NCI-H446 treated with DMSO at 0.1 percent for 48 hours (cell line): ENCODE results near the gene CBX2.
"Not testable (repeated sequence)": the region's sequence is repeated elsewhere in the genome, so short reads cannot be mapped to it uniquely, and the experiment has no call there.

Experiments
- DNase-seq: peaks from one replicate; lab custom pipeline; 2025; lab: John Stamatoyannopoulos, UW

The CBX2 gene

DNA sequence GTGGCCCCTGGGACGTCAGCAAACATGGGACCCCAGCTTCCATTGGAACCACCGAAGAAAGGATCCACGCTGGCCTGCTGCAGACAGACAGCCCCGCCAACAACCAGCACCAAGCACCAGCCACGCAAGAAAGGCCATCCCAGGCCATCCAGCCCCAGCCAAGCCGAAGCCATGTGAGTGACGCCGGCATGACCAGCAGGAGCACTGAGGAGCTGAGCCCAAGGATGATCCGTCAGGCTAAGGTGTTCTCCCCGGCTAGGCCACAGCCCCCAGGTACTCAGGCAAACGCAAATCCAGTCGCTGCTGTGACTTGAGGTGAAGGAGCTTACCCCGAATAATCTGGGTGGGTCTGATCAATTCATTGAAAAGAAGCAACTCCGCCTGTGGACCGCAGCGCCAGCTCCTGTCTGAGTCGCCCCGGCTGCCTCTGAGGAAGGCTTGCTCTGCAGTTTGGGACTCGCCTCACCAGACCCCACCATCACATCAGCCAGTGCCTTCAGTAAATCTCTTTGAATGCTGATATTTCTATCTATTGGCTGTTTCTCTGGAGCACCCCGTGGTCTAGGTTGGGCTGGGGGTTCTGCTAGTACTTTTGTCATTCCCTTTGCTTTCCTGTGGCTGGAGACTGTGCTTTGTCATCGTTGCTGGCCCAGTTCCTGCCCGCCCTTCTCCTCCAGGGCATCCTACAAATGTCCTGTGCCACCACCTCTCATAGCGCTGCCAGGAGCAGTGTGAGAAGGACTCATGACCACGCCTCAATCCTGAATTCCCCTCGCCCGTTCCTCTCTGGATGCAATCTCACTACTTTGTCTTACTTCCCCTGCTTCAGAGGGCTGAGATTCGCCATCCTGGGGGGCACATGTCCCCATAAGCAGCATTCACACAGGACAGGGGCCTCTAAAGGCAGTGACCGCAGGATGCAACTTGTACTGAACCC lies 8.1 kb upstream of the CBX2 start:
- no peak for DNase-seq

DNA sequence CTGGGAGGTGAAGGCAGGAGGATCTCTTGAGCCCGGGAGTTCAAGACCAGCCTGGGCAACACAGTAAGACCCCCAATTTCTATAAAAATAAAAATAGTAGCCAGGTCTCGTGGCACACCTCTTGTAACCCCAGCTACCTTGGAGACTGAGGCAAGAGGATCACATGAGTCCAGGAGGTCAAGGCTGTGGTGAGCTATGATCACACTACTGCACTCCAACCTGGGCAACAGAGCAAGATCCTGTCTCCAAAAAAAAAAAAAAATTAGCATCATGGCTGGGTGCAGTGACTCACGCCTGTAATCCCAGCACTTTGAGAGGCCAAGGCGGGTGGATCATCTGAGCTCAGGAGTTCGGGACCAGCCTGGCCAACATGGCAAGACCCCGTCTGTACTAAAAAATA lies 6.7 kb upstream of the CBX2 start:
- DNase-seq: no peak

DNA sequence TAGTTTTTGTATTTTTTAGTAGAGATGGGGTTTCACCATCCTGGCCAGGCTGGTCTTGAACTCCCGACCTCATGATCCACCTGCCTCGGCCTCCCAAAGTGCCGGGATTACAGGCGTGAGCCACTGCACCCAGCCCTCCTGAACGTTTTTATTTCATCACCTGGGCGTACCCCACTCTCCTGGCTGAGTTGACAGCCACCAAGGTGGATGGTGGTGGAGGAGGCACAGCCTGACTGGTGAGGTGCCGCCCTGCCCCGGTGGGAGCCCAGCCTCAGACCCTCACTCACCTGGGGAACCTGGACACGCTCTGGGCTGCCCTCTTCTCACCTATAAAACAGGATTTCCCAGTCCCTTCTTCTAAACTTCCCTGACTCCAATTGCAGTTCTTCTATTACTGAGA lies 5.2 kb upstream of the CBX2 start:
- not testable (repeated sequence) for DNase-seq

DNA sequence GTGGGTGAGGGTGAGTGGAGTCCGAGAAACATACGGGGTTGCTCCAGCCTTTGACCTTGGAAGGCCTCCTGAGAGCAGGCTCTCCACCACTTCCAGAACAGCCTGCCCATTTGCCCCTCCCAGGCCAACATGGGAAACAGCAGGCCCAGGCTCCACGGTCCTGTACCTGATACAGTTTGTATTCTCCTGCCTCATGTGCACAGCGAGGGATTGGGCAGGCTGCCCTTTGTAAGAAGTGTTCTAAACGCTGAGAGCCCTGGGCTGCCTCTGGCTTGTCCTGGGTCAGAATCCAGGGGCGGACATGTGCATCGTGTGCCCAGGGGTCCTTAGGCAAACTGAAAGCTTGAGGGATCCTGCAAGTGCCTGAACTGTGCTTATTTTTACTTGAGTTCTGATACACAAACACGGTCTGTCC lies 3.4 kb upstream of the CBX2 start:
- no peak for DNase-seq

DNA sequence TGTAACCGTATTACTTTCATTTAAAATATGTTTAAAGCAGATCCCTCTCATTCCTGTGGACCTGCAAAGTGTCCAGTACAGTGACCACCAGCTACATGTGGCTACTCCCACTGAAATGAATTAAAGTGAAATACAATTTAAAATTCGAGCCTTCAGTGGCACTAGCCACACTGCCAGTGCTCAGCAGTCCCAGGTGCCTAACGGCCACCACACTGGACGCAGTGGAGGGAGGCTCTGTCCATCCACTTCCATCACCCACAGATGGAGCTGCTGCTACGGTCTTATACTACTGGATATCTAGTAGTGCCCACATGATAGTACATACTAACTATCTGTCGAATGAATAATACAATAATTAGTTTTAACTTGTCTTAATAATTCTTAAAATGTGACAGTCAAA lies 2.3 kb upstream of the CBX2 start:
- DNase-seq: no peak

DNA sequence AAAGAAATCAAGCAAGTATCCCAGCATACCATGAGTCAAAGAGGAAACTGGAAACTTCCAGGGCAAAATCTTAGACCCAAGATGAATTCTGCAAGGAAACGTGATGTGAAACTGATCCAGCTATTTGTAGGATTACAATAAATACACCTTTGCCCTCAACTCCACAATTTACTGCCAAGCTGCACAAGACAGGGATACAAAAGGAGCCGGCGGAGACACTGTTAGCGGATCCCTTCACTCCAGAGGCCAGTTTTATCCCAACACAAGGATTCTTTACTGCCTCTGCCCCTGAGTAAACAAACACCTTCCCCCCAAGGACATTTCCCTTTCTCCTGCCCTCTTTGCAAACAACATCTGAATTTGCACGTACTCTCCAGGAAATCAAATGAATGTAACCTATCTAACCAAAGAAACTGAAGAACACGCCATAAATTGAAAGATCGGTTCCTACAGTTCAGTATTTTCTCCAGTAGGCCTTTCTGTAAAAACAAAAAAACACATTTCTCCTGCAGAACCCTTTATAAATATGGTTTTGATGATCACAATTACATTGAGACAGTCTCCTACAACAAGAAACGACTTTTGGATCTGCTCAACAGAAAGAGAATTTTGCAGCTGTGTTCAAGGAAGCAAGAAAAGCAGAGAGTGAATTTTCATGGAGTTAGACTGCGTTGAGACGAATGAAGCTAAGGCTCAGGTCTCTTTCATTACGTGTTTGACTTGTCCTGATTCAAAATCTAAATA lies 1.4 kb upstream of the CBX2 start:
- no peak for DNase-seq

DNA sequence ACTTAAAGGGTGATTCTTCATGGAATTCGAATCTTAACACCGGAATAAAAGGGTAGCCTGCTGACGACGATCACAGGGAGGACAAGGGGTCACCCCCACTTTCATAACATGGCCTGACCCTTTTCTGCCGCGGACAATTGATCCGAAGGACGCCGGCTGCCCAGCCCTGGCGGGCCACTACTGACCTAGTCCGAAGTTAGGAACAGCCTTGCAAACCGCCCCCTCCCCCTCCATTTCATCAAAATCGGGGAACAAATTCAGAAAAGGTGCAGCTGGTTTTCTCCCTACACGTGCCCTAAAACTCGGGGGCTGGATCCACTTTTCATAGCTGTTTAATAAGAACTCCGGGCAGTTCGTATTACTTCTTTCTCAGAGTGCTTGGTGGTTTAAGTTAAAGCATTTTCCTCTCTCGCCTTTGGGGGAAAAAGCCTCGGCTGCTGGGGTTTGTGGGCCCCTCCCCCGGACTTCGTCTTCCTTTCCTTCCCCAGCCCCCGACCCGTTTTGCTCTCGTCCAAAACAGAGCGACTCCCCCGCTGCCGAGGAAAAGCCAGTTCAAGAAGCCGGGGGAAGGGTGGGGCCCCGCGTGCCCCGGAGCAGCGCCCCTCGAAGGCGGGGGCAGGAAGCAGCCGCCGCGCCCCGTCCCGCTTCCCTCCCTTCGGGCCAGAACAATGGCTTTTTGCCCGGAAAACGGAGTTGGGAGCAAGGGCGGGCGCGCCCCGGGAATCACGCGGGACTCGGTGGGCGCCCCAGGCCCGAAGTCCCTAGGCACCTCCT lies 641 bp upstream of the CBX2 start:
- peak; percentile 65 for DNase-seq

DNA sequence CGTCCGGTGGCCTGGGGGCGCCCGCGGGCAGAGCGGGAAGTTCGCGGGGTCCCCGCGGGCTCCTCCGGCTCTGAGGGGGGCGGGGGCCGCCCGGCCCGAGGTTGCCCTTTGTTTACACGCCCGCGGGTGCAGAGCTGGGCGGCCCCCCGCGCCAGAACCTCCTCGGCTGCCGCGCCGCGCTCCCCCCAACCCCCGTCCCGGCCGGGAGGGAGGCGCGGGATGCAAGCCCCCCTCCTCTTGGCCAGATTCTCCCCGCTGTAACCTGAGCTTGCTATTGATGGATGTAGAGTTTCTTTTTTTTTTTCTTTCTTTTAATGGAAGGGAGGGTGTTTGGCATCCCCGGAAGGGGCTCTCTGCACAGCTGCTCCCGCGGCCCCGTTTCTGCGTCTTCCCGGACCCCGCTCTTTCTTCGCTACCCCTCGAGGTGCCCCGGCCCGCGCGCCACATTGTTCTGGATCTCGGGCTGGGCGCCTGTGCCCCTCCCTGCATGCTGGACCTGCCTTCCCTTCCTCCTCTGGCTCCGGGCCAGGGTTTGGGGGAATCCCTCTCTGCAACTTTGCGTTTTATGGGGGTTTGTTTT lies 646 bp downstream of the CBX2 start:
- no peak for DNase-seq

DNA sequence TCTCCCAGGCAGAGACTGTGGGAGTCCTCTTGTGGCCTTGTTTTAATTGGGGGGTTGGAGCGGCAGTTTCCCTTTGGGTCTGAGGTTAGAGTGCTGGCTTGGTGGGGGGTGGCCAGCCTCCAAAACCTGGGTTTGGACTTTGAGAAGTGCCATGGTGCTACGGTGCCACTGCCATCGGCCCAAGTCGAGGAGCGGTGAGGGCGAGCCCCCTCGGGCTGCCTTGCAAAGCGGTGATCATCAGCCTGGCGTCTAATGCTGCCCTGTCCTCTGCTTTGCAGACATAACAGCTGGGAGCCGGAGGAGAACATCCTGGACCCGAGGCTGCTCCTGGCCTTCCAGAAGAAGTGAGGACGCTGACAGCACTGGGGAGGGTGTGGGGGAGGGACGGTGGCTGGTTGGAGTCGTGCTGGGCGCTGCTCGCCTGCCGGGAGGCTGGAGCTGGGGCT lies 1.2 kb downstream of the CBX2 start:
- no peak for DNase-seq

DNA sequence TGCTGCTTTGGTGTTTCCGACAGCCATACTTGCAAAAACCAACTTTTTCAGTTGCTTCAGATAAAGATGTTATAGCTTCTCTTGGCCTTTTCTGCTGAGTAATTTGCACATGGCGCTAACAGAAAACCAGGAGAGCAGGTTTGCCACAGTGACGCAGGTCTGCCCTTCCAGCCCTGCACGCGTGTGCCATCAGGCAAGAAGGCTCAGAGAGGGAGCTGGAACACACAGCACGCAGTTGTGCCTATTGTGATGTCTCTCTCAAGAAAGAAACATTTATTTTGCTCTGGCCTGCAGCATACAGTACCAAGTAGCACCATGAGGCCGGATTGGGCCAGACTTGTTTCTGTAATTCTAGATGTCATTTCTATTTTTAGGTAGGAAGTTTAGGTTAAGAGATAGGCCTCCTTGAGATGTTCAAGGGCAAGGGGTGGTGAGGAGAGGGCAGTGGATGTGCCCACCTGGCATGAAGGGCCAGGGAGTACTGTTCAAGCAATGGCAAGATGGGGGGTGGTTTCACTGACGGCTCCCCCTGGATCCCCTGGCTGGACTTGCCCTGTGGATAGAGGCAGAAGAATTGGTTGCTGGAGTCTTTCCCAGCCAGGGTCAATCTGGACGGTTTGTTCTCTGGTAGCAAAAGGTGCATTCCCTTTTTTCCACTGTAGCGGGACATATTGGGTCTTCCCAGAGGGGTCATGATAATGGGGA lies 1.9 kb downstream of the CBX2 start:
- DNase-seq: no peak

DNA sequence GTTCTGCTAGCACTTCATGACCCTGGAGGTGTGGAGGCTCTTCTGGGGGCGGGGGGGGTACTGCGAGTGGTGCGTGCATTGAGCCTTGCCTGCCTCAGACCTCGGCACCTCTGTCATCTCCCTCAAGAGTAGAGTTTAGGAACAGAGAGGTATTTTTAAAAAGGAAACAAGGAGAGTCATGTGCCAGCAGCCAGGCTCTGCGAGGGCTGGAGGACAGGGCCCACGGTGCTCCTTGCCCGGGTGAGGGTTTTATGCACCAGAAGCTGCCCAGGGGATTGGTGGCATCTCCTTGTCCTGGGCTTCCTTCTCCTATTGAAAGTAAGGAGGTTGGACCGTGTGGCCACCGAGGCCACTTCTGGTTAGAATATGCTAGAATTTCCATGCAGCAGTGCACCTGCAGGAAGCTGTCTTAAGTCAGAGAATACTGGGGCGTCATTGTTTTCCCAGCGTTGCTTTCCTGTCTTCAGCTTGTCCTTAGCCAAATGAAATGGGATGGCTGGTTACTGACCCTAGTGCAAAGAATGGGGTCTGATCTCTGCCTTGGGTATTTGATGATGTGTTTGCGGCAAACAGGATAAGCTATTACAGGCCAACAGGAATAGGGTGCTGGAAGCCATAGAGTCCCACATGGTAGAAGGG lies 3.2 kb downstream of the CBX2 start:
- no peak for DNase-seq

DNA sequence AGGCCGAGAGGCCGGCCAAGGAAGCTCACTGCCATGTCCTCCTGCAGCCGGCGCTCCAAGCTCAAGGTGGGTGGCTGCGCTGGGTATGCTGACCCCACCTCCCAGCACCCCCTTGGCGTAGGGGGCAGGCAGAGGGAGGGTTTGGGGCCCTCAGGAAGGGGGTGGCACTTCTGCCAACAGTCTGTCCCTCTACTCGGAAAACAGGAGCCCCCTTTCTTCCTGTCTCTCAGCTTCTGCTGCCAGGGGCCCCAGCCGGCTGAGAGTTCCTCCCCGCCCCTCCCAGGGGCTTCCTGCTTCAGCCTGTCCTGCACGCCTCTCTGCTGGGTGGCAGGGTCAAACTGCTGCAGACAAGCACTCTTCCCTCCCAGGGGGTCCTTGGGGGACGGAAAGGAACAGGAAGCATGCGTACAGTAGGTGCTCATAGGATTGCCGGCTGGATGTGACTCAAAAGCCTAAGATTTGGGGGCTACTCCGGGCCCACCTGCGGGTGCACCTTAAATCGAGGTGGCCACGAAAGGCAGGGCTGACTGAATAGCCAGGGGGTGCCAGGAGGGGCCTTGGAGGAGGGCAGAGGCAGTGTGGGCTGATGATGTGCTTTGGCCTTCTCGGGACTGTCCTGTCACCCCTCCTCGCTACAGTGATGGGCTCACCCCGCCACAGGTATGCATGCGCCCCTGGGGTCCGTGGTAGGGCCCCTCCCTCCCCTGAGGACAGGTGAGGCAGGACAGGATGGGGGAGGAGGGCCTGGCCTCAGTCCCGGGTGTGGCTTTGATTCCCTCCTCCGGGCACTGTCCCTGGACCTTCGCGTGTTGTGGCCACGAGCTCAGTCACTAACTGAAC lies 4.0 kb downstream of the CBX2 start:
- no peak for DNase-seq

DNA sequence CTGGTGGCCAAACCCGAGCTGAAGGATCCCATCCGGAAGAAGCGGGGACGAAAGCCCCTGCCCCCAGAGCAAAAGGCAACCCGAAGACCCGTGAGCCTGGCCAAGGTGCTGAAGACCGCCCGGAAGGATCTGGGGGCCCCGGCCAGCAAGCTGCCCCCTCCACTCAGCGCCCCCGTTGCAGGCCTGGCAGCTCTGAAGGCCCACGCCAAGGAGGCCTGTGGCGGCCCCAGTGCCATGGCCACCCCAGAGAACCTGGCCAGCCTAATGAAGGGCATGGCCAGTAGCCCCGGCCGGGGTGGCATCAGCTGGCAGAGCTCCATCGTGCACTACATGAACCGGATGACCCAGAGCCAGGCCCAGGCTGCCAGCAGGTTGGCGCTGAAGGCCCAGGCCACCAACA lies 5.9 kb downstream of the CBX2 start:
- no peak for DNase-seq

DNA sequence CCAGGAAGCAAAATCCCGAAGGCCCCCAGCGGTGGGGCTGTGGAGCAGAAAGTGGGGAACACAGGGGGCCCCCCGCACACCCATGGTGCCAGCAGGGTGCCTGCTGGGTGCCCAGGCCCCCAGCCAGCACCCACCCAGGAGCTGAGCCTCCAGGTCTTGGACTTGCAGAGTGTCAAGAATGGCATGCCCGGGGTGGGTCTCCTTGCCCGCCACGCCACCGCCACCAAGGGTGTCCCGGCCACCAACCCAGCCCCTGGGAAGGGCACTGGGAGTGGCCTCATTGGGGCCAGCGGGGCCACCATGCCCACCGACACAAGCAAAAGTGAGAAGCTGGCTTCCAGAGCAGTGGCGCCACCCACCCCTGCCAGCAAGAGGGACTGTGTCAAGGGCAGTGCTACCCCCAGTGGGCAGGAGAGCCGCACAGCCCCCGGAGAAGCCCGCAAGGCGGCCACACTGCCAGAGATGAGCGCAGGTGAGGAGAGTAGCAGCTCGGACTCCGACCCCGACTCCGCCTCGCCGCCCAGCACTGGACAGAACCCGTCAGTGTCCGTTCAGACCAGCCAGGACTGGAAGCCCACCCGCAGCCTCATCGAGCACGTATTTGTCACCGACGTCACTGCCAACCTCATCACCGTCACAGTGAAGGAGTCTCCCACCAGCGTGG lies 6.5 kb downstream of the CBX2 start:
- DNase-seq: no peak

DNA sequence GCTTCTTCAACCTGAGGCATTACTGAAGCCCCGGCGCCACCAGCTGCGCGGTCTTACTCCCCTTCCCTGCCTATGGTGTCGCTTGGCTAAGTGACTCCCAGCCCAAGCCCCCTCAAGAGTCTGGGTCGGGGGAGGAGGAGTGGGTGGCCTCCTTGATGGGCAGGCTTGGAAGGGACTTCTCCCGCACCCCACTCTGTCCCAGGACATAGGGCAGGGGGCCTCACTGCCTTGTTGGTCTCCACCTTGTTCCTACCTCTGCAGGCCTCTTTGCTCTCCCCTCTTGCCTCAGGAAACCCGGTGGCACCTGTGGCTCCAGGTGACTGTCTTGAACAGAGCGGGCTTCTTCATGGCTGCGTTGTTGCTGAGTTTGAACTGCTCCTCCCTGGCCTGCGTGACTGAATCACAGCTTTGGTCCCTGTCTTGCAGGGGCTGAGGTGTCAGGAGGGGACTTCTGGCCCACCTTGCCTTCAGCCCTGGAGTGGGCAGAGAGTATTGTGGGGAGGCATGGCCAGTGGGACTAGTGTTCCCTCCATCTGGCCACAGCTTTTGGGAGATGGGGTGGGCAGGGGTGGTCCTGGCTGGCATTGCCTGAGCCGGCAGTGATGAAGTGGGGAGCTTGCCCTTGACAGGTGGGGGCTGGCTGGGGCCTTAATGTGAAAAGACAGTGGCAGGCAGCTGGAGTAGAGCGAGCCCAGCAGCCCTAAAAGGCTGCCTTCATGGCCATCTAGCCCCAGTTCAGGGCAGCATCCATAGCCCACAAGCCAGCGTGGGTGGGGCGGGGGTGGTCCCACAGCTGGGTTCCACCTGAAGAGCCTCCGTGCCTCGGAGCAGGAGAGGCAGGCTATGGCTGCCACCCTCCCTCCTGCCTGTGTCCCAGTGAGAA lies 7.3 kb downstream of the CBX2 start:
- DNase-seq: no peak

DNA sequence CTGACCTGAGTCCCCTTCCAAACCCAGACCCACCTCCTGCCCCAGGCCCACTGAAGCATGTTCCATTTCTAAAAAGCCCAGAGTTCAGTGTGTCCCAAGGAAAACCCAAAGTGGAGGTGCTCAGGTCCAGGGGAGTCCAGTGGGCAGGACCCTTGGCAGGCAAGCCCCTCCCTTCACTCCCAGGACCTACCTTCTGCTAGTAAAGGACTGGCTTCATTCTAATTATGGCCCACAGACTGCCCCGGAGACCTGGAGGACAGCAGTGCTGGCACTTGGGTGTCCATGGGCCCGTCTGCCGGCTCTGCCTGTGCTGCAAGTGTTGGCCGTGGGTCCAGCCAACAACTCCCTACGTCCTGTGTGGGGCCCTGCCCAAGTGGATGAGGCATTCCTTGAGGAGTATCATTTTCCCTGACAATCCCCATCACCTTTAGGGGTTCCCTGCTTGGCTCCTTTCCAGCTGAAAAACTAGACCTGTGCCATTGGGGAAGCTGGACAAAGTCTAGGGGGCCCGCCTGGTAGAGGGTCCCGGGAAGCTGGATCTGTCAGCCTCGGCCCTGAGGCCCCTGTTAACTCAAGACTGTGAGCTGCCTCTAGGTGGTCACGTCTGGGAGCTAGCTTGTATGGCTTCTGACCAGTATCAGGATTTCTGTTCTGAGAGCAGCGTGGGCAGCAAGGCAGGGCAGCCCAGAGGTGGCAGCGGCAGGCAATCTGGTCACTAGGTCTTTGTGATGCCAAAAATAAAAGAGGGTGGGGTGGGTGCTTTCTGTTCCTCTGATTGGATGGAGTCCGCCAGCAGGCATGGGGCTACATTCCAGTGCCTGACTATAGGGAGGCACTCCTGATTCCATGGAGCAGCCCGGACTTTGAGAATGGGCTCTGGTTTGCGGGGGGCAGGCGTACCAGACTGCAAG lies 8.2 kb downstream of the CBX2 start:
- DNase-seq: no peak

DNA sequence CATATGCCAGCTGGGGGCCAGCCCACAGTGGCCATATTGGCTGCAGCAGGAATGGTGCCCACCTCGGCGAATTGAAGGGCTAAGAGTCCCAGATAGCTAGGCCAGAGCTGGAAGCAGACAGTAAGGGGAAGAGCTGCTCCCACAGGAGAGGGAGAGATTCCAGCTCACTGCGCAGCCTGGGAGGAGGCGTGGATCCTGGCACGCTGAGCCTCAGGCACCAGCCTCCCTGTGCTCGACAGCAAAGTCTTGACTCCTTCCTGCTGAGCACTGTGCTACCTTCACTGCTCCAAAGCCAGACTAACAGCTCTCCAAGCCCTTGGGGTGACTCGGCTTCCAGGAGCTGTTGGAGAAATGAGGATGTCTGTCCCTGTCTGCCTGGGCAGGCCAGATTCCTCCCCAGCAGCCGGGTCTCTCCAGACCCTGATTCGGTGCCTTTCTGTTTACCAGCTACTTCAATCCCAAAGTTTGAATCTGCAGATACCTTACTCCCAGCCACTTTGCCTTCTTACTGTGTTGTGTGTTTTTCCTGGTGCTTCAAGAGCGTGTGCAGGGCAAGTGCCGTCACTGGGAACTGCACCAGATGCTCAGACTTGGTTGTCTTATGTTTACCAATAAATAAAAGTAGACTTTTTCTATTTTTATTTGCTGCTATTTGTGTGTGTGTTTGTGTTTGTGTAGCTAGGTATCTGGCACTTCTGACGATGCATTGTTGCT lies 9.1 kb downstream of the CBX2 start:
- DNase-seq: no peak
